GM19438 (cell line): Measurements from ENCODE around the gene ARAP3.

ENCODE experiments used
- ATAC-seq: cut with Tn5 transposase; IDR thresholded peaks from one replicate; pipeline ENCODE4 v1.9.1; 2021; ENCODE audit warnings: low read depth; ENCODE audit not compliant: unreplicated experiment

ARAP3 gene

DNA sequence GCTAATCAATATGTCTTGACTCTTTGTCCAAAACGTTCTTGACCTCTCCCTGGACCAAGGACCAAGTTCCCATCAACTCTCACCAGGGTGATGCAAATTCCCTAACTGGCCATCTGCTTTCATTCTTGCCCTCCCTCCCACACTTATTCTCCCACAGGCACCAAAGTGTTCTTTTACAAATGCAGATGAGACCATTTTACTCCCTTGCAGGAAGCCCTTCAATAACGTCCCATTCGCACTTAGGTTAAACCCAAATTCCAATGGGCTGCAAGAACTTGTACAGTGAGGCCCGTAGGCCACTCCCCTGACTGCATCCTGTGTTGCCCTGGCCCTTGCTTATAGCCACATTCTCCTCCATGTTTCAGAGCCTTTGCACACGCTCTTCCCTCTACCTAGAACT is 7.3 kb downstream of the ARAP3 start:
- ATAC-seq, result no peak

- ATAC-seq, result no peak
These were observed 8.9 kb downstream of the ARAP3 start for GRCh38 chr5:141672841-141673813.

GRCh38 chr5:141672071-141672840 is 9.8 kb downstream of the ARAP3 start:
- ATAC-seq, result no peak

GRCh38 chr5:141669520-141669919 is 12.5 kb downstream of the ARAP3 start:
- no peak for ATAC-seq

DNA sequence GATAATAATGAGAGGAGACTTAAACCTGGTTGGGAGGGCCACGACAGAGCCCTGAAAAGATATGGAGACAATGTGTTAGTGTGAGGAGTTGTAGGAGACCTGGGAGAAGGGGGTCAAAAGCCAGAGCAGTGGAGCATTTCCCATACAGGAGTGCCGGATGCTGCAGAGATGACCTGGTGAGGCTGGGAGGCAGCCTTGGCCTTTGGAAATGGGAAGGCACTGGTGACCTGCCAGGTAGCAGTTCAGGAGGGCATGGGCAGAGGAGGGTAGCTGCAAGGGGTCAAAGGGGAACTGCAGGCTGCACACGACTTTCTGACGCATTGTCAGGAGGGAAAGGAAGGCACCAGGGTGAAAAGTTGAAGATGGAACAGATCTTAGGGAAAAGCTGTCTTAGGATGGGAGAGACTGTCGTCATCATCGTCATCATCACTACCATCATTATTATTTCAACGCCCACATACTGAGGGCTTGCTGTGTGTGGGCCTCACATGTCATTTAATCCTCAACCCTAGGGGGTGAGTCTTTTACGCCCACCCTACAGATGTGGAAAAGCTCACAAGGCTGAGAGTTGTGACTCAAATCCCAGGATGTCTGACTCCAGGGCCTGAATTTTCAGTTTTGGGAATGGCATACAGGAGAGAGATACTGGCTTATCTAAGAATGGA is 13.3 kb downstream of the ARAP3 start:
- ATAC-seq, result no peak

GRCh38 chr5:141665995-141666940 is 15.8 kb downstream of the ARAP3 start:
- ATAC-seq, result no peak

DNA sequence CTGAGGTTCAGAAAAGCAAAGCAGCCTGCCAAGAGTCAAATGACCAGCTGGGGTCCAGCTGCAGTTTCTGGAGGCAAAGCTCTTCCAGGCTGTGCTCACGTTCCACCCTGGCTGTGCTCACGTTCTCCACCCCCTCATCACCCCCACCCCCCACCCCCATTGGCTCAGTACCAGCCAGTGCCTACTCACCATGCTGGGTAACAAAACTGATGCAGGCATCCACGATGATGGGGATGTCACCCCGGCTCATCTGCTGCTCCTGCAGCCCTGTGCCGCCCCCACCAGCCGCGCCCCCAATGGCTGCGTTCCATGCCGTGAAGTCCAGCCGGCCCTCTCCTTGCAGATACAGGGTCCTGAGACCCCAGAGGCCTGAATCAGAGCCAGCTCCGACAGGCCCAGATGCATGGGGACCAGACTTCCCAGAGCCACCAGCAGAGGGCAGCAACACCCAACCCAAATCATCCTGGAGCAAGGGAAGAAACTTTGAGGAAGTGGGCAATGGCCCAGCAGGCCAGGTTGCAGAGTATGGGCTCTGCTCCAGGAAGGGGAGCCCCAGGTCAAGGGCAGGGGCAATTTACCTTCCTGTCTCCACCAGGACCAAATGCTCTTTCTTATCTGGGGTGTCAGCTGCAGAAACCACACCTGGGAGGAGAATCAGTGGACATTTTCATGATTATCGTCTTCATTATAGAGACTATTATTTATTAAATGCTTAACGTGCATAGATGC is 17.1 kb downstream of the ARAP3 start:
- peak; percentile 99 for ATAC-seq

GRCh38 chr5:141663506-141663905 is 18.5 kb downstream of the ARAP3 start:
- ATAC-seq, result no peak

DNA sequence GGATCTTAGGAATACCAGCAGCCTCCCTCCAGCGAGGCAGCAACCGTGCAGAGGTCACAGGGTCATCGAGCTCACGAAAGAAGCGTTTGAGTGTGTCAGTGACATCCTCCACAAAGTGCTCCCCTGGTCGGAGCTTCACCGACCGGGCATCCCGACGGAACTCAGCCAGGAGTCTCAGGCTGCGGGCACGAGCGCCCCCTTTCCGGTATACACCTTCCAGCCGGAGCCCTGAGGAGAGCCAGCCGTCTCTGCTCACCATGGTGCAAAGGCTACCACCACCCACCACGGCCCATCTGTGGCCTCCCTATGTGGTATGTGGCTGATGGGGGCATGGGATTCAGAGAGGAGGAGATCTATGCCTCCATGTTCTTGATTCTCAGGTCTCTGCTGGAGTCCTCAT is 20.0 kb downstream of the ARAP3 start:
- ATAC-seq, result no peak

DNA sequence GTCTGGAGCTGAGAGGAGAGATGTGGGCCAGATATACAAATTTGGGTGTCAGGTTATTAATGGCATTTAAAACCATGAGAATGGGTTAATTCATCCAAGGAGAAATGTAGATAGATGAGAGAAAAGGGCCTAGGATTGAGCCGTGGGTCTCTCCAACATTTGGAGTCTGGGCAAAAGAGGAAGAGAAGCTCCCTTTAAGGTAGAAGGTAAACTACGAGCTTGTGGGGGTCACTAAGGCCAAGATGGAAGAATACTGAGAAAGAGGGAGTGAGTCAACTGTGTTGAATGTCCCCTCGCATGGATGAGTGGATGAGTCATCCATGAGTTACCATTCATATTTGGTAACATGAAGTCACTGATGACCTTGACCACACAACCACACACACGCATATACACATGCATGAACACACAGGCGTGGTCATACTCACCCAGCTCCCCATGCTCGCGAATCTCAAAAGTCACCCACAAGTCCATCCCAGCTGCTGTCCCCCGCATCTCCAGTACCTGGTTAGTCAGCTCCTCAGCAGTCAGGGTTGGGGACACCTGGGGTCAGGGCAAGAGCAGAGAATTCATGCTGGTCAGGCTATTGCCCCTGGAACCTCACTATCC is 24.0 kb downstream of the ARAP3 start:
- ATAC-seq, result no peak

- ATAC-seq, result no peak
These were observed 24.6 kb downstream of the ARAP3 start for GRCh38 chr5:141657404-141657803.

DNA sequence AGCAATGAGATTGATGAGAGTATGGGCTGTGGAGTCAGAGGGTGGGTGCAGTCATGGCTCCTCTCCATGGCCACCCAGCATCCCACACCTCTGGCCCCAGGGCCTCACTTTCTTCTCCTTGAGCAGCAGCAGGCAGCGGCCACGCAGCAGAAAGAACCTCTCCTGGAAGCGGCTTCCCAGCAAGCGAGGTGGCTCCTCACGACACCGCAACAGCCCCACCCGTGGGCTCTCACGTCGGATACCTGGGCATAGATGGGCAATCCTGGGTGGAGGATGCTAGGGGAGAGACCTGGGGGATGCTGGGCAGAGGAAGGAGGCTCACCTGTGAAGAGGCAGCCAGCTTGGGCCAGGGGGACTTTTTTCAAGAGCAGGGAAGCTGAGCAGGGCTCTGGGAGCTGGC is 25.6 kb downstream of the ARAP3 start:
- ATAC-seq, result no peak

- ATAC-seq, result no peak
These were observed 27.0 kb downstream of the ARAP3 start for GRCh38 chr5:141655020-141655419.

DNA sequence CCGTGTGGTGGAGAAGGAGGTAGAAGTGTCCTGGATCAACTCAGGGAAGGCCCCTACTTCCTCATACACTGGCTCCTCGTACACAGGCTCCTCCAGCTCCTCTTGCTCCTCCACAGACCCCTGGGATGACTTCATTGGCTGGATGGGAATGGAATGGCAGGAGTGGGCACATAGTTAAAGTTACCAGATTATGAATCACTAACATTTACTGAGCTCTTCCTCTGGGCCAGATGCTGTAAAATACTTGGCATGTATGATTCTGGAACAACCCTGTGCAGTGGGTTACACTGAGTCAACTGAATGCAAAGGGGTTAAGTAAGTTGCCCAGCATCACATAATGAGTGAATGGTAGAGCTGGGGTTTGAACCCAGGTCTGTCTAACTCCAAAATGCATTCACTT is 27.7 kb downstream of the ARAP3 start:
- no peak for ATAC-seq

DNA sequence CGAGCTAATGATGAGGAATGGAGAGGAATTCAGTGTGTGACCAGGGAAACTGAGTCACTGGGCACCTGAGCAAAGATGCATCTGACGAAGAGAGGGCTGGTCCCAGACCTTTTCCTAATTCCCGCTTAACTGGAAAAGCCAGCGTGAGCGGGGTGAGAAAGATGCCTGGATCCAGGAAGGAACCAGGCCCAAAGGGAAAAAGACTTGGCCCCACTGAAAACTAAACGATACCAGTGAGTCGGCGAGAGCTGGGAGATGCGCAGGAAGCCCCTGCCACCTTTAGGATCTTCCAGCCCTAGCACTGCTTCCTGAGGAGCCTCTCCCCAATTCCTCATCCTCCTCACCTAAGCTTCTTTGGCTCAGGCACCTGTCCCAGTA is 30.3 kb downstream of the ARAP3 start:
- ATAC-seq, result no peak

DNA sequence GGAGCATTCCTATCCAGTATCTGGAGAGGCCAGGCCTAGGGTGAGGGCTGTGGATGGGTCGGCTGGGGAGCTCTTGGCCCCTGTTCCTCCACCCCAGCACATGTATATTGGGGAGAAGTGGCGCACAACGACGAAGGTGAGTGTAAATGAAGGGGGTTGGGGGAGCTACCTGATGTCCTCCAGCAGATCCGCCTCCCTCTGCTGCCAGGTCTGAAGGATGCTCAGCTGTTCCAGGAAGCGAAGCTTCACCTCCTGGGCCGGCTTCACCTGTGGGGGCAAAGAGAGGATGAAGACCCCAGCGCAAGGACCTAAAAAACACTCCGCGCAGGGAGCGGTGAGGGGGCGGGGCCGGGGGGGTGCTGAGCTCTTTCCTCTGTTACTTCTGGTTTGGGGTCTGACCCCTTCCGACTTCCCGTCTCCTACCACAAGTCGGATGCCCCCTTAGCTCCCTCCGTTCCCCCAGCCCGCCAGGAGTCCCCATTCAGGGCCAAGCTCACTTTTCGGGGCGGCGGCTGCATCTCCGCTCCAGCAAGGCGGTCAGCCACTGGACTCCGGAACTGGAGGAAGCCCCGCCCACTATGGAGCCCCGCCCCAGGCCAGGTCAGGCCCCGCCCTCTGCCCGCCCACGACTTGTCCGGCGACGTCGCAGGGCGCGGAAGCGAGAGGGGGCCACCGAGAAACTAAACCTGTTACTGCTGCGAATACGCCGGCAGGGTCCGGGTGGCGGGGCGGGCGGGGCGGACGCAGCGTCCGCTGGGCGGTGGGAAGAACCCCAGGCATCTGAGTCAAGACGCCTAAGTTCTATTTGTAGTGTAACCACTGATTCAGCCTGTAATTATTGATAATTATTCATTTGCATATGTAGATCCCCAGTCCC is 30.9 kb downstream of the ARAP3 start, which contains the start of gene FCHSD1:
Gene FCHSD1 (minus strand): TSS at position 568 of the 877 bp plus-strand sequence. CDS start 50 bp downstream, at position 518.
- ATAC-seq, result peak; percentile 94

DNA sequence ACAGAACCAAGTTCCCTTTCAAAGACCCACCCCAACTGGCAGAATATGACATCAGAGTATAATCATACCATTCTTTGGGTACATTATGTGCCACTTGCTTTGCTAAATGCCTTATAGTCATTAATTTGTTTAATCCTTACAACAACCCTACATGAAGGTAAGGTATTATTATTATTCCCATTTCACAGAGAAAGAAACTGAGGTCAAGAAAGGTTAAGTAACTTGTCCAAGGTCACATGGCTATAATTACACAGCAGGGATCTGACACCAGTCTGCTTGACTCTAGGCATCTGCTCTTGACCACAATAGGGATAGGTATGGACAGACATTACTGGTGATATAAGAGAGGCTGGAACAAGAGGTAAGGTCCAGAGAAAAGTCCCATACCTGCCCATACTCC is 32.1 kb downstream of the ARAP3 start:
- ATAC-seq, result no peak
